H1 (cell line): ENCODE results near the gene CFAP58. TPM values are rescaled to one million over a fixed set of nuclear protein-coding genes. Genes with fewer than 3 reads are reported as not detected.

Experiments used
- CTCF ChIA-PET: fragments of 300-600 bp; sonication (Branson Sonifier 250); formaldehyde crosslinking; loops from one replicate; lab custom pipeline; 2021; ENCODE audit not compliant: partially characterized antibody; lab: Charles Lee
- POLR2A ChIA-PET: fragments of 300-600 bp; sonication (Branson Sonifier 250); formaldehyde crosslinking; loops from one replicate; lab custom pipeline; 2021; ENCODE audit warnings: inconsistent platforms; ENCODE audit not compliant: partially characterized antibody; lab: Charles Lee
- DNase-seq, 2 experiments: peaks; one replicate each; pipeline versions ENCODE4 v3.0.0 to v3.0.0-alpha.2; 2010 to 2022; ENCODE audit warnings: low spot score in 2 of 2, low read depth in 1 of 2, mixed read lengths in 1 of 2
- FAIRE-seq: peaks from 2 replicates; lab custom pipeline; 2011; peaks lifted over from hg19 to GRCh38; lab: Jason Lieb, UNC
- H2AFZ ChIP-seq: 2 replicates; pipeline ENCODE4 v1.8.1; 2012; ENCODE audit warnings: low read length, inconsistent platforms
- H2AK5ac ChIP-seq: 2 replicates; pipeline ENCODE4 v1.6.1; 2013; ENCODE audit warnings: low read depth, low read length
- H2BK120ac ChIP-seq: replicated peaks from 2 replicates; pipeline ENCODE3; 2013; ENCODE audit warnings: low read depth, low read length, inconsistent platforms
- H2BK12ac ChIP-seq: 2 replicates; pipeline ENCODE4 v1.6.1; 2013; ENCODE audit warnings: low read depth, low read length
- H2BK15ac ChIP-seq: 2 replicates; pipeline ENCODE4 v1.6.1; 2013; ENCODE audit warnings: low read length
- H2BK20ac ChIP-seq: 2 replicates; pipeline ENCODE4 v1.6.1; 2013; ENCODE audit warnings: low read length
- H2BK5ac ChIP-seq: 2 replicates; pipeline ENCODE4 v1.6.1; 2013; ENCODE audit warnings: low read depth, low read length
- H3K14ac ChIP-seq: 2 replicates; pipeline ENCODE4 v1.6.1; 2013; ENCODE audit warnings: inconsistent platforms; ENCODE audit not compliant: insufficient read length
- H3K18ac ChIP-seq: 2 replicates; pipeline ENCODE4 v1.6.1; 2013; ENCODE audit warnings: low read length; ENCODE audit errors: extremely low read depth
- H3K23ac ChIP-seq: 2 replicates; pipeline ENCODE4 v1.6.1; 2013; ENCODE audit warnings: inconsistent platforms; ENCODE audit not compliant: insufficient read length
- H3K23me2 ChIP-seq: 2 replicates; pipeline ENCODE4 v1.6.1; 2013; ENCODE audit warnings: low read depth, low read length
- H3K27ac ChIP-seq: 2 replicates; pipeline ENCODE4 v1.6.1; 2011; ENCODE audit warnings: low read depth, low read length, inconsistent platforms
- H3K27me3 ChIP-seq, 4 experiments: replicated peaks in 1 of 4; 1 replicate in 1 of 4; 2 replicates in 3 of 4; pipeline versions ENCODE4 v1.6.1 to v1.8.1; 2011 to 2013; ENCODE audit warnings: low read length in 3 of 4, mild to moderate bottlenecking in 3 of 4, inconsistent platforms in 2 of 4, mixed read lengths in 2 of 4, moderate library complexity in 1 of 4; ENCODE audit not compliant: control insufficient read depth in 3 of 4, insufficient read depth in 3 of 4; ENCODE audit errors: extremely low read depth in 1 of 4
- H3K36me3 ChIP-seq, 4 experiments: 2 replicates each; pipeline versions ENCODE4 v1.6.1 to v1.8.1; 2011 to 2013; ENCODE audit warnings: mild to moderate bottlenecking in 4 of 4, low read length in 3 of 4, moderate library complexity in 2 of 4, control low read depth in 1 of 4, inconsistent platforms in 1 of 4; ENCODE audit not compliant: insufficient read depth in 4 of 4, control insufficient read depth in 2 of 4
- H3K4ac ChIP-seq: replicated peaks from 2 replicates; pipeline ENCODE3; 2013; ENCODE audit warnings: low read length, low read depth, mixed read lengths, inconsistent platforms; ENCODE audit not compliant: insufficient read length
- H3K4me1 ChIP-seq, 4 experiments: replicated peaks in 1 of 4; 1 replicate in 1 of 4; 2 replicates in 3 of 4; pipeline versions ENCODE4 v1.6.1 to v1.8.1; 2011 to 2013; ENCODE audit warnings: low read length in 3 of 4, inconsistent platforms in 2 of 4, mixed read lengths in 1 of 4; ENCODE audit not compliant: insufficient read depth in 4 of 4, control insufficient read depth in 3 of 4
- H3K4me2 ChIP-seq, 2 experiments: 2 replicates each; pipeline versions ENCODE4 v1.6.1 to v1.8.1; 2011 to 2013; ENCODE audit warnings: low read depth in 2 of 2, low read length in 2 of 2, control low read depth in 1 of 2, inconsistent platforms in 1 of 2, mild to moderate bottlenecking in 1 of 2; ENCODE audit not compliant: insufficient read depth in 1 of 2
- H3K4me3 ChIP-seq, 4 experiments: fragments of 200-600, 300-600 bp in 1 of 4; sonication (generic), shearing (Covaris generic), sonication (Bioruptor Twin) in 1 of 4; 2 replicates each; pipeline versions ENCODE4 v1.5.1 to v1.8.1; 2011 to 2016; ENCODE audit warnings: low read length in 4 of 4, low read depth in 3 of 4, control low read depth in 2 of 4, inconsistent platforms in 2 of 4, mild to moderate bottlenecking in 2 of 4, mixed read lengths in 1 of 4, moderate library complexity in 1 of 4; ENCODE audit not compliant: insufficient read depth in 2 of 4; ENCODE audit errors: extremely low read depth in 1 of 4
- H3K56ac ChIP-seq: replicated peaks from 2 replicates; pipeline ENCODE3; 2013; ENCODE audit warnings: low read depth, mild to moderate bottlenecking, mixed read lengths, low read length, inconsistent platforms; ENCODE audit not compliant: insufficient read length
- H3K79me1 ChIP-seq: 2 replicates; pipeline ENCODE4 v1.6.1; 2013; ENCODE audit warnings: low read depth, low read length, control low read depth
- H3K79me2 ChIP-seq, 2 experiments: 2 replicates each; pipeline versions ENCODE4 v1.6.1 to v1.8.1; 2012 to 2013; ENCODE audit warnings: low read length in 2 of 2, mild to moderate bottlenecking in 2 of 2, inconsistent platforms in 1 of 2; ENCODE audit not compliant: insufficient read depth in 2 of 2, control insufficient read depth in 1 of 2
- H3K9ac ChIP-seq, 4 experiments: replicated peaks in 1 of 4; 1 replicate in 1 of 4; 2 replicates in 3 of 4; pipeline versions ENCODE4 v1.6.1 to v1.8.1; 2011 to 2013; ENCODE audit warnings: low read depth in 3 of 4, low read length in 3 of 4, control low read depth in 2 of 4, mild to moderate bottlenecking in 2 of 4, moderate library complexity in 2 of 4, inconsistent platforms in 1 of 4; ENCODE audit errors: extremely low read depth in 1 of 4
- H3K9me3 ChIP-seq, 2 experiments: 2 replicates each; pipeline versions ENCODE4 v1.6.1 to v1.8.1; 2012 to 2013; ENCODE audit warnings: mild to moderate bottlenecking in 2 of 2, moderate library complexity in 2 of 2, control low read depth in 1 of 2, inconsistent platforms in 1 of 2, low read depth in 1 of 2, low read length in 1 of 2, mixed read lengths in 1 of 2; ENCODE audit not compliant: insufficient read depth in 2 of 2
- H4K20me1 ChIP-seq, 2 experiments: replicated peaks in 1 of 2; 2 replicates each; pipeline versions ENCODE3 to v1.8.1; 2011 to 2013; ENCODE audit warnings: inconsistent platforms in 2 of 2, low read length in 2 of 2, mild to moderate bottlenecking in 1 of 2; ENCODE audit not compliant: insufficient read depth in 2 of 2, control insufficient read depth in 1 of 2
- H4K5ac ChIP-seq: 2 replicates; pipeline ENCODE4 v1.6.1; 2013; ENCODE audit warnings: low read length, low read depth, mixed read lengths, inconsistent platforms; ENCODE audit not compliant: insufficient read length
- H4K8ac ChIP-seq: 2 replicates; pipeline ENCODE4 v1.8.0; 2013; ENCODE audit warnings: mild to moderate bottlenecking, moderate library complexity, low read length, inconsistent platforms; ENCODE audit not compliant: insufficient read depth; ENCODE audit errors: extremely low read depth
- H4K91ac ChIP-seq: replicated peaks from 2 replicates; pipeline ENCODE3; 2013; ENCODE audit warnings: low read length, mixed read lengths, inconsistent platforms; ENCODE audit not compliant: insufficient read length
- SP1 ChIP-seq: IDR thresholded peaks from 2 replicates; pipeline ENCODE4 v1.6.1; 2011; ENCODE audit warnings: low read depth, low read length
- WGBS, 2 experiments: shearing (Covaris generic) in 1 of 2; methylation state at CpG; one replicate each; pipeline versions ENCODE4 v1.1.6 to v1.1.7; 2013 to 2015; ENCODE audit warnings: low lambda C conversion rate in 2 of 2, mixed read lengths in 2 of 2, inconsistent platforms in 1 of 2, low coverage in 1 of 2, missing lambda C conversion rate in 1 of 2; ENCODE audit not compliant: insufficient replicate concordance in 2 of 2, insufficient coverage in 1 of 2, insufficient read length in 1 of 2; ENCODE audit errors: extremely low coverage in 1 of 2, missing lambda C conversion rate in 1 of 2; 5-methylcytosine and 5-hydroxymethylcytosine counted together
- polyA plus RNA-seq, 7 experiments: library from polyadenylated mRNA; depleted of rRNA in 3 of 7; stranded (reverse) in 5 of 7; unstranded in 2 of 7; fragments of >200 nt in 5 of 7; fragments of 200-250 nt in 2 of 7; gene quantifications; 1 replicate in 5 of 7; 2 replicates in 1 of 7; 4 replicates in 1 of 7; pipeline versions ENCODE4 v1.2.1 to v1.2.3, GENCODE V29; 2011 to 2013; ENCODE audit warnings: missing spikeins in 2 of 7, mixed read lengths in 2 of 7
- total RNA-seq: library from RNA; stranded (reverse); fragmentation: NEBNext Ultra II Directional; extraction: Animal tissue kit (Norgen Biotek cat#: 25700); gene quantifications from 2 replicates; pipeline ENCODE4 v1.2.1, GENCODE V29; 2021

Gene CFAP58
- total and polyA plus RNA-seq, 2 of the 8 experiments (the other 6 are each of a cell fraction or from before 2014, with no cell fraction given) = 0.32 to 0.71 TPM

GRCh38 chr10:104326991-104327610, 26.5 kb upstream of the CFAP58 start:
- no peak overlapping the region for H3K14ac ChIP-seq
- no peaks in the 10 kb centered on the region for H3K9me3 ChIP-seq
- no peaks in the 10 kb centered on the region for H3K27me3 ChIP-seq
- no peak overlapping the region for H3K56ac ChIP-seq
- no peak overlapping the region for H3K9ac ChIP-seq
- H3K23me2 ChIP-seq = no peaks in the 10 kb centered on the region
- H2BK15ac ChIP-seq = peak overlapping the region; percentile 74; the same call in 1 of the 2 replicates
- no peak overlapping the region for H2AFZ ChIP-seq
- DNase-seq (no peak), FAIRE-seq (no peak)
- no peak overlapping the region for H3K4me3 ChIP-seq
- peak overlapping the region; percentile 66 to 79; a peak in 3 of 4 replicates for H3K4me2 ChIP-seq
- H3K4me1 ChIP-seq = peaks cover 46 to 78% (median 58%) of the 10 kb centered on the region in 4 experiments
- peaks cover 34% of the 10 kb centered on the region for H3K79me1 ChIP-seq
- 0 out of 2 replicates have a peak overlapping the region, but pooled peaks have one; percentile 27 for H2BK20ac ChIP-seq
- H2AK5ac ChIP-seq = peak overlapping the region; percentile 54; the same call in 1 of the 2 replicates
- H3K4ac ChIP-seq = no peak overlapping the region
- peak overlapping the region; percentile 39; the same call in 1 of the 2 replicates for H3K27ac ChIP-seq
- peak overlapping the region; percentile 69; the same call in 1 of the 2 replicates for H2BK5ac ChIP-seq
- CTCF ChIA-PET = interaction anchor here (0.5 to 18.5 kb wide), 10 partner anchors 9 to 35 kb away, joined by 3 to 166 read pairs (median 4); partner anchors contain the start of gene CFAP58
- H4K20me1 ChIP-seq = peaks cover 0 to 4% of the 10 kb centered on the region in 2 experiments
- no peak overlapping the region for H3K23ac ChIP-seq
- POLR2A ChIA-PET = interaction anchor here (0.8 to 4.9 kb wide), 6 partner anchors 11 to 22 kb away, joined by 3 to 37 read pairs (median 3); partner anchors contain the start of gene ITPRIP
- no peaks in the 10 kb centered on the region for H3K36me3 ChIP-seq
- H4K8ac ChIP-seq = 0 out of 2 replicates have a peak overlapping the region, but pooled peaks have one; percentile 23
- H2BK12ac ChIP-seq = peak overlapping the region; percentile 42; the same call in 1 of the 2 replicates
- H2BK120ac ChIP-seq = no peak overlapping the region
- 87% methylated on average over 9 of the region's 9 CpGs; no CpG with 5 or more reads in 1 of the 2 experiments for WGBS, 2 experiments
- peak overlapping the region; percentile 4 for H4K91ac ChIP-seq
- peaks cover 4 to 88% of the 10 kb centered on the region in 2 experiments; a peak in 3 of 4 replicates for H3K79me2 ChIP-seq
- peak overlapping the region; percentile 32; the same call in 1 of the 2 replicates for H3K18ac ChIP-seq
- no peak overlapping the region for H4K5ac ChIP-seq
- TF ChIP-seq SP1 = no peak
